ENCODE data around the gene RCC1. TPM values are rescaled to one million over a fixed set of nuclear protein-coding genes. Genes with fewer than 3 reads are reported as not detected.

RCC1 gene
- total and polyA plus RNA-seq, 2 experiments from 2014 or later: 36.9 to 97.4 TPM

GRCh38 chr1:28466226-28466778 lies 39.5 kb upstream of the RCC1 start:
- Mint-ChIP-seq H3K27ac (no peak overlapping the region), H3K4me1 (no peaks in the 10 kb centered on the region), H3K9me3 (no peaks in the 10 kb centered on the region), H3K4me3 (no peak overlapping the region), H3K36me3 (ENCODE audit: low read depth) (peaks cover 29% of the 10 kb centered on the region), H3K27me3 (ENCODE audit: insufficient read depth, low read depth, poor library complexity) (peaks cover 3% of the 10 kb centered on the region)
- Histone ChIP-seq H3K4me3 (no peak overlapping the region), H3K4me1 (ENCODE audit: insufficient read depth) (no peaks in the 10 kb centered on the region), H3K27ac (ENCODE audit: low read depth) (no peak overlapping the region), H4K20me1 (replicated peaks; ENCODE audit: insufficient read depth) (no peaks in the 10 kb centered on the region; the same call in 1 of the 2 replicates), H3K36me3 (ENCODE audit: insufficient read depth) (peaks cover 20% of the 10 kb centered on the region), H3K79me2 (replicated peaks; ENCODE audit: insufficient read depth) (no peaks in the 10 kb centered on the region), H3K27me3 (ENCODE audit: insufficient read depth) (no peaks in the 10 kb centered on the region), H3K4me2 (no peak overlapping the region), H3F3A (replicated peaks; ENCODE audit: low read depth) (no peaks in the 10 kb centered on the region; the same call in 1 of the 2 replicates), H3K9me2 (ENCODE audit: insufficient read depth) (no peaks in the 10 kb centered on the region), H2AFZ (no peak overlapping the region)
- DNase-seq (ENCODE audit: low spot score) (no peak), ATAC-seq (no peak)
- TF ChIP-seq CREB1 (CRISPR knock-in tag; IDR thresholded peaks at IDR 0.05; ENCODE audit: low read depth) (no peak), EZH2phosphoT487 (IDR thresholded peaks at IDR 0.05; ENCODE audit: unreplicated experiment) (no peak), STAT1 (IDR thresholded peaks at IDR 0.05; ENCODE audit: unreplicated experiment) (no peak), ZNF114 (CRISPR knock-in tag; IDR thresholded peaks at IDR 0.05) (no peak), JUNB (IDR thresholded peaks at IDR 0.05; ENCODE audit: unreplicated experiment) (no peak), ETS1 (IDR thresholded peaks at IDR 0.05) (no peak), ZNF331 (CRISPR knock-in tag; IDR thresholded peaks at IDR 0.05; ENCODE audit: low read depth) (no peak), ZNF462 (CRISPR knock-in tag; IDR thresholded peaks at IDR 0.05) (no peak), POLR2AphosphoS5 (IDR thresholded peaks at IDR 0.05; ENCODE audit: low read depth) (no peak), NANOG (IDR thresholded peaks at IDR 0.05; ENCODE audit: borderline replicate concordance) (no peak), EZH2 (IDR thresholded peaks at IDR 0.05; ENCODE audit: low read depth, unreplicated experiment) (no peak)
- TF ChIP-seq, protein P1, sequence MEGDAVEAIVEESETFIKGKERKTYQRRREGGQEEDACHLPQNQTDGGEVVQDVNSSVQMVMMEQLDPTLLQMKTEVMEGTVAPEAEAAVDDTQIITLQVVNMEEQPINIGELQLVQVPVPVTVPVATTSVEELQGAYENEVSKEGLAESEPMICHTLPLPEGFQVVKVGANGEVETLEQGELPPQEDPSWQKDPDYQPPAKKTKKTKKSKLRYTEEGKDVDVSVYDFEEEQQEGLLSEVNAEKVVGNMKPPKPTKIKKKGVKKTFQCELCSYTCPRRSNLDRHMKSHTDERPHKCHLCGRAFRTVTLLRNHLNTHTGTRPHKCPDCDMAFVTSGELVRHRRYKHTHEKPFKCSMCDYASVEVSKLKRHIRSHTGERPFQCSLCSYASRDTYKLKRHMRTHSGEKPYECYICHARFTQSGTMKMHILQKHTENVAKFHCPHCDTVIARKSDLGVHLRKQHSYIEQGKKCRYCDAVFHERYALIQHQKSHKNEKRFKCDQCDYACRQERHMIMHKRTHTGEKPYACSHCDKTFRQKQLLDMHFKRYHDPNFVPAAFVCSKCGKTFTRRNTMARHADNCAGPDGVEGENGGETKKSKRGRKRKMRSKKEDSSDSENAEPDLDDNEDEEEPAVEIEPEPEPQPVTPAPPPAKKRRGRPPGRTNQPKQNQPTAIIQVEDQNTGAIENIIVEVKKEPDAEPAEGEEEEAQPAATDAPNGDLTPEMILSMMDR (conservative IDR thresholded peaks at IDR 0.05; ENCODE audit: low read depth in 2 of 2): no peak
- TF ChIP-seq, protein P2, sequence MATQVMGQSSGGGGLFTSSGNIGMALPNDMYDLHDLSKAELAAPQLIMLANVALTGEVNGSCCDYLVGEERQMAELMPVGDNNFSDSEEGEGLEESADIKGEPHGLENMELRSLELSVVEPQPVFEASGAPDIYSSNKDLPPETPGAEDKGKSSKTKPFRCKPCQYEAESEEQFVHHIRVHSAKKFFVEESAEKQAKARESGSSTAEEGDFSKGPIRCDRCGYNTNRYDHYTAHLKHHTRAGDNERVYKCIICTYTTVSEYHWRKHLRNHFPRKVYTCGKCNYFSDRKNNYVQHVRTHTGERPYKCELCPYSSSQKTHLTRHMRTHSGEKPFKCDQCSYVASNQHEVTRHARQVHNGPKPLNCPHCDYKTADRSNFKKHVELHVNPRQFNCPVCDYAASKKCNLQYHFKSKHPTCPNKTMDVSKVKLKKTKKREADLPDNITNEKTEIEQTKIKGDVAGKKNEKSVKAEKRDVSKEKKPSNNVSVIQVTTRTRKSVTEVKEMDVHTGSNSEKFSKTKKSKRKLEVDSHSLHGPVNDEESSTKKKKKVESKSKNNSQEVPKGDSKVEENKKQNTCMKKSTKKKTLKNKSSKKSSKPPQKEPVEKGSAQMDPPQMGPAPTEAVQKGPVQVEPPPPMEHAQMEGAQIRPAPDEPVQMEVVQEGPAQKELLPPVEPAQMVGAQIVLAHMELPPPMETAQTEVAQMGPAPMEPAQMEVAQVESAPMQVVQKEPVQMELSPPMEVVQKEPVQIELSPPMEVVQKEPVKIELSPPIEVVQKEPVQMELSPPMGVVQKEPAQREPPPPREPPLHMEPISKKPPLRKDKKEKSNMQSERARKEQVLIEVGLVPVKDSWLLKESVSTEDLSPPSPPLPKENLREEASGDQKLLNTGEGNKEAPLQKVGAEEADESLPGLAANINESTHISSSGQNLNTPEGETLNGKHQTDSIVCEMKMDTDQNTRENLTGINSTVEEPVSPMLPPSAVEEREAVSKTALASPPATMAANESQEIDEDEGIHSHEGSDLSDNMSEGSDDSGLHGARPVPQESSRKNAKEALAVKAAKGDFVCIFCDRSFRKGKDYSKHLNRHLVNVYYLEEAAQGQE (IDR thresholded peaks at IDR 0.05; ENCODE audit: unreplicated experiment): no peak

Measured in GM23338 (cell line).